Measurements from ENCODE around the gene TSFM. TPM values are rescaled to one million over a fixed set of nuclear protein-coding genes. Genes with fewer than 3 reads are reported as not detected.

Gene TSFM
- total and polyA plus RNA-seq, 9 of the 15 experiments (the other 6 are each of a cell fraction or from before 2014, with no cell fraction given), result 44.6 to 198 (median 60.2) TPM

GRCh38 chr12:57837864-57838562, 55.4 kb downstream of the TSFM start:
- H3K36me3 ChIP-seq (ENCODE audit: control insufficient read depth, insufficient read depth, low read length), result peaks cover 15% of the 10 kb centered on the region; the same call in 2 of the 3 replicates
- peaks cover 87% of the 10 kb centered on the region for H4K20me1 ChIP-seq (replicated peaks; ENCODE audit: control insufficient read depth, insufficient read depth, low read length)
- no peak overlapping the region for H2AFZ ChIP-seq (ENCODE audit: low read depth, low read length)
- intact Hi-C loops (cut with micrococcal nuclease) (no loop called here), in situ Hi-C loops (cut with MboI) (no loop called here)
- ATAC-seq (peak; percentile 42), FAIRE-seq (no peak), DNase-seq (ENCODE audit: extremely low read depth in 1 of 4, low spot score in 3 of 4) (peak in 1 of 4 experiments; percentile 32)
- POLR2A ChIA-PET, result interaction anchor here (0.9 to 2.8 kb wide), 5 partner anchors 9 to 103 kb away, joined by 3 to 21 read pairs (median 5); partner anchors contain the start of genes ATP23, AVIL and CTDSP2
- no peaks in the 10 kb centered on the region for H3K9me3 ChIP-seq (replicated peaks; ENCODE audit: control insufficient read depth, insufficient read depth, low read depth, low read length)
- BruUV-seq (replicated peaks), result no TSS peak
- no peak overlapping the region for H3K4me3 ChIP-seq
- CTCF ChIA-PET (ENCODE audit: low intra/inter-chr PET ratio), result interaction anchor here (1.9 kb wide), 1 partner anchor 67 kb away, joined by 9 read pairs; no protein-coding TSS in a partner anchor
- 35% methylated on average over 5 of the region's 5 CpGs for WGBS (ENCODE audit: insufficient coverage, low coverage, missing lambda C conversion rate)
- H3K27me3 ChIP-seq (ENCODE audit: control insufficient read depth in 2 of 2, insufficient read depth in 2 of 2, low read length in 2 of 2), result no peaks in the 10 kb centered on the region
- H3K27ac ChIP-seq (ENCODE audit: extremely low read depth, low read depth, low read length), result peak overlapping the region; percentile 27; the same call in 1 of the 3 replicates
- peaks cover 53 to 63% of the 10 kb centered on the region in 2 experiments for H3K4me1 ChIP-seq (replicated peaks in 1 of 2; ENCODE audit: control insufficient read depth in 2 of 2, insufficient read depth in 2 of 2, low read length in 2 of 2)
- peaks cover 94% of the 10 kb centered on the region for H3K79me2 ChIP-seq (ENCODE audit: control insufficient read depth, insufficient read depth, low read length)
- peak overlapping the region in 1 of 2 experiments; percentile 14; a peak in 1 of 4 replicates for H3K9ac ChIP-seq (ENCODE audit: insufficient read depth in 1 of 2, low read depth in 2 of 2, low read length in 2 of 2)
- peaks cover 17% of the 10 kb centered on the region for H3K9me1 ChIP-seq (ENCODE audit: control insufficient read depth, insufficient read depth, low read length)
- H3K4me2 ChIP-seq (ENCODE audit: insufficient read depth, low read length), result no peak overlapping the region
- TF ChIP-seq YY1 (IDR thresholded peaks at IDR 0.05; ENCODE audit: borderline replicate concordance in 1 of 3, control insufficient read depth in 1 of 3, extremely low read depth in 1 of 3, insufficient read depth in 3 of 3, insufficient read length in 1 of 3, insufficient replicate concordance in 2 of 3, low read depth in 1 of 3, low read length in 2 of 3), result no peak
- no peak for TF ChIP-seq ZNF655 (CRISPR knock-in tag; IDR thresholded peaks at IDR 0.05)
- TF ChIP-seq CREB1 (IDR thresholded peaks at IDR 0.05), result no peak
- TF ChIP-seq CREB1 (CRISPR knock-in tag; IDR thresholded peaks at IDR 0.05), result no peak
- no peak for TF ChIP-seq TAF15 (IDR thresholded peaks at IDR 0.05; ENCODE audit: low read depth, low read length)
- TF ChIP-seq HIVEP1 (CRISPR knock-in tag; IDR thresholded peaks at IDR 0.05), result no peak
- no peak for TF ChIP-seq ELF2 (CRISPR knock-in tag; IDR thresholded peaks at IDR 0.05)
- no peak for TF ChIP-seq RNF2 (IDR thresholded peaks at IDR 0.05)
- TF ChIP-seq ZBTB43 (CRISPR knock-in tag; IDR thresholded peaks at IDR 0.05), result no peak
- no peak for TF ChIP-seq STAG1 (CRISPR knock-in tag; IDR thresholded peaks at IDR 0.05; ENCODE audit: borderline replicate concordance)
- no peak for TF ChIP-seq ZNF592 (IDR thresholded peaks at IDR 0.05)
- TF ChIP-seq TFAM (CRISPR knock-in tag; conservative IDR thresholded peaks at IDR 0.05), result no peak

Data from K562 (cell line).